CD4-positive, alpha-beta T cell treated with Interleukin-17A for 4 hours (primary cell): ENCODE data around the gene TECPR2.

Experiments used
- DNase-seq: peaks from one replicate; pipeline ENCODE4 v3.0.0-alpha.2; 2020; ENCODE audit warnings: mixed read lengths

The TECPR2 gene

GRCh38 chr14:102430212-102430908 lies 67.6 kb downstream of the TECPR2 start:
- no peak for DNase-seq

DNA sequence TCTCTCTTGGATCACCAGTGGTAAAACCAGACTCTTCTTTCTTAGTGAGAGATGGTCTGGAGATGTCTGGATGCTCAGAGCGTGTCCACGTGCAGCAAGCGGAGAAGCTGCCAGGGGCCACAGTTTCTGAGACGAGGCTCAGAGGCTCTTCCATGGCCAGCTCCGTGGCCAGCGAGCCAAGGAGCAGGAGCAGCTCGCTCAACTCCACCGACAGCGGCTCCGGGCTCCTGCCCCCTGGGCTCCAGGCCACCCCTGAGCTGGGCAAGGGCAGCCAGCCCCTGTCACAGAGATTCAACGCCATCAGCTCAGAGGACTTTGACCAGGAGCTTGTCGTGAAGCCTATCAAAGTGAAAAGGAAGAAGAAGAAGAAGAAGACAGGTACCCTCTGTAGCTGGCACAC lies 69.0 kb downstream of the TECPR2 start:
- DNase-seq: no peak

- no peak for DNase-seq
These were observed 72.0 kb downstream of the TECPR2 start for GRCh38 chr14:102434647-102435175.

DNA sequence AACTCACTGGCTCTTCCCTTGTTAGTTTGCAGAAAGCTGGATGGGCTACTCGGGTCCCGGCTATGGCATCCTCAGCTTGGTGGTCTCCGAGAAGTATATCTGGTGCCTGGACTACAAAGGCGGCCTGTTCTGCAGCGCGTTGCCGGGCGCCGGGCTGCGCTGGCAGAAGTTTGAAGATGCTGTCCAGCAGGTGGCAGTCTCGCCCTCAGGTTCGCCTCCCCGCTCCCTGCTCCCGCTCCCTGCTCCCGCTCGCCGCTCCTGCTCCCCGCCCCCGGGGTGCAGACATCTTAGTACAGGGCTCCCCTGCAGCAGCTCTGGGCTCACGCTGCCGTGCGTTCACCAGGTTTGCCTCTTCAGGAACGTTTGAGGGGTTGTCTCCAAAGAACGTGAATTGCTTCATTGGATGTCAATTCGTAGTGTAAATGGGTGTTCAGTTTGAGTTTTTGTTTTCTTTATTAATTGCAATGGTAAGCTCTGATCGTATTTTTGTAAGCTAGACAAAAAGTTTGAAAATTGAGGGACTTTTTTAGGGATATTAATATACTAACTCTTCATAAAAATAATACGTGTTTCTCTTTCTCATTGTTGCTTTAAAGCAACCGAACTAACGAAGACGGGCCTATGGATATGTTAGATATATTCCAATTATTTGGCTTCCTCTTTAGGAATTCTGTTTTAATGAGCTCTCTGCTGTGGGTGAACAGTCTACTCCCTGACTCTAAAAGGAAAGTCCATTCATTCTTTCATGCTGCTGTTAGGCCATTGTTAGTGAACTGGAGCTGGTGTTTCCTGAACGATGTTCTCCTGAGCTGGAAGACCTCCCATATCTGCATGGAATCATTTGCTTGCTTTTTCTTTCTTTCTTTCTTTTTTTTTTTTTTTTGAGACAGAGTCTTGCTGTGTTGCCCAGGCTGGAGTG lies 75.5 kb downstream of the TECPR2 start:
- peak; percentile 76 for DNase-seq

DNA sequence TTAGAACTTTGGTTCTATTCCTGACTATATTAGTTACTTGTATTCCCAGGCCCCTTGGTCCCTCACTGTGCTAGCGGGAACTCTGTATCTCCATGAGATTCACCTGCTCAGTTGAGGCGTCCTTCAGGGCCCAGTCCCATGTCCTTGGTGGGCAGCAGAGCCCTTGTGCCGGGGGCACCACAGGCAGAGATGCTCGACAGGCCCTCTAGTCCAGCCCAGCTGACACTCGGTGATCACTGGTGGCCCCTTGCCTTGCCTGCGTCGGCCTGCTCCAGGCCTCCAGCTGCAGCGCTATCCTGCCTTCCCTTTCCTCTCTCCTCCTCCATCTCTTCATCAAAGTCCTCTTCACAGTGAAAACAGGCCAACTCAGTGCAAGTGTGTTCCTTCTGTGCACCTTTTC lies 76.8 kb downstream of the TECPR2 start:
- DNase-seq: no peak

GRCh38 chr14:102440392-102440791 lies 77.7 kb downstream of the TECPR2 start:
- DNase-seq: no peak

DNA sequence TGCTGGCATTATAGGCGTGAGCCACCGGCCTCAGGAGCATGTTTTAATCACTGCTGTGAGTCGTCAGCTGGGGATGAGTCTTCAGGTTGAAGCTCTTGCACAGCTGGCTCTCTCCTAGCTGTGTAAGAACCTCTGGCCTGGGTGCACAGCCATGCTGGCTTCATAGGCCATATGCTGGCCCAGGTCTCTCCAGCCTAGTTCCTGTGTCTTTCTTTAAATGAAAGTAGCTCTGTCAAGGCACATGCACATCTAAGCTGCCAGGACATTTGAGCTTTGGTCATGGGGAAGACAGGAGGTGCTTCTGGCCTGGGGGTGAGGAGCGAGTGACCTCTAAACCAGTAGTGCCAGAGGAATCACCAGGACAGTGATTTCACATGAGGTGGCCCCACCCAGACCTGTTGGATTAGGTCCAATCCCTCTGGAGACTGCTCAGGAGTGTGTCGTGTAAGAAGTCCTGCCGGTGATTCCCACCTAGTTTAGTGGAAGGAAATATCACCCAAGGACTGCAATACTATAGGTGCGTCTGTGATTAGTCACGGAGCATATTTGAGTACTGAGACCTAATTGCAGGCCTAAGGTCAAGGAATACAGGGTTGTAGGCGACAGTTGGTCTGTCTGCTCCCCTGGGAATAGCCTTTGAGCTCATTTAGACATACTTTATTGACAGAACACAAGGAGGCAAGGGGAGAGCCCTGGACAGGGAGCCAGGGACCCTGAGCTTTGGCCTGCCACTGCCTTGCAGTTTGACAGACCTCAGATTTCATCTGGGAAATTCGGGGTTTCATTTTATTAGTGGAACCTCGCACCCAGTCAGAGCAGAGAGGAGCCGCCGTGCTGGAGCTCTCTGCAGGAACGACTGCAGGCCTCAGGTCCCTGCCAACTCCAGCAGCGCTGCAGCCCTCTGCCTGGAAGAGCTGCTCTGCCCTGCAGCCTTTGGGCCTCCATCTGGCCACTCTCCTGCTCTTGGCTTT lies 79.8 kb downstream of the TECPR2 start:
- no peak for DNase-seq

DNA sequence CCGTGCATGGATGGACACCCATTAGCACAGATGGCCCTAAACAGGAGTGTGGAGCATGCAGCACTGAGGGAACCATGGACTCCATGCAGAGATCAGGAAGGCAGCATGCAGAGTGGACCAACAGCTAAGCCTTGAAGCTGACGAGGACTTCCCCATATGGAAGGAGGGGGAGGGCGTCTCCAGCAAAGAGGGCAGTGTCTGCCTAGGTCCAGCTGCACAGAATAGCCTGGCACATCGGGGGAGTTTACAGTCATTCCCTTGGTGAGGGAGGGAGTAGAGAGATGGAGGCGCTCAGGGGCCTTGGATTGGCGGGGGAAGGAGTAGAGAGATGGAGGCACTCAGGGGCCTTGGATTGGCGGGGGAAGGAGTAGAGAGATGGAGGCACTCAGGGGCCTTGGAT lies 82.3 kb downstream of the TECPR2 start:
- DNase-seq: no peak

GRCh38 chr14:102445641-102446040 lies 82.9 kb downstream of the TECPR2 start:
- no peak for DNase-seq

- DNase-seq: no peak
These were observed 87.7 kb downstream of the TECPR2 start for GRCh38 chr14:102450206-102451063.

- no peak for DNase-seq
These were observed 88.3 kb downstream of the TECPR2 start for GRCh38 chr14:102451064-102451352.

DNA sequence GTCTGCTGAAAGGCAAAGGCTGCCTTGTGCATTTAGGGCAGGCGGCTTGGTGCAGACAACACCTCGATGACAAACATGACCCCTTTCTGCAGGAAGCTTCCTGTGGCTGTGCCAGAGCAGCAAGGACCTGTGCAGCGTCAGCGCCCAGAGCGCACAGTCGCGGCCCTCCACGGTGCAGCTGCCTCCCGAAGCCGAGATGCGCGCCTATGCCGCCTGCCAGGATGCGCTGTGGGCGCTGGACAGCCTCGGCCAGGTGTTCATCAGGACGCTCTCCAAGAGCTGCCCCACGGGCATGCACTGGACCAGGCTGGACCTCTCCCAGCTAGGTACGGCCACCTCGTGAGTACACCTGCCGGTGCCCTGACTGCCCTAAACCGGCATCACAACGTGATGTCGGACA lies 89.6 kb downstream of the TECPR2 start:
- no peak for DNase-seq

DNA sequence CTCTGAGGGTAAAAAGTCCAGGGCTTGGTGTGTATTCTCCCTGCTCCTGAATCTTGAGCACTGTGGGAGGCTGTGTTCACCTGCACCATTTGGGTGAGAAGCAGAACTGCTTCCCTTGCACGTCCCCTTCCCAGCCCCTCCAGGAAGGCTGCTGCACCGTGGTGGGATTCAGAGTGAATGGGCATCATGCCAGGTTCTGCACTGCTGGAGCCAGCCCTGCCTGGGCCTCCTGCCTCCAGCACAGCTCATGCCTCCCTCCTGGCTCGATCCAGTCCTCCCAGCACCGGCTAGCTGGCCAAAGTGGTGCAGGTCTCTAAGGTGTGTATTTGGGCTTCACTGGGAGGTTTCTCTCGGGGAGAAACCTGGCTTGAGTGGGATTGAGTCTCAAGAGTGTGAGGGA lies 92.0 kb downstream of the TECPR2 start:
- DNase-seq: no peak

DNA sequence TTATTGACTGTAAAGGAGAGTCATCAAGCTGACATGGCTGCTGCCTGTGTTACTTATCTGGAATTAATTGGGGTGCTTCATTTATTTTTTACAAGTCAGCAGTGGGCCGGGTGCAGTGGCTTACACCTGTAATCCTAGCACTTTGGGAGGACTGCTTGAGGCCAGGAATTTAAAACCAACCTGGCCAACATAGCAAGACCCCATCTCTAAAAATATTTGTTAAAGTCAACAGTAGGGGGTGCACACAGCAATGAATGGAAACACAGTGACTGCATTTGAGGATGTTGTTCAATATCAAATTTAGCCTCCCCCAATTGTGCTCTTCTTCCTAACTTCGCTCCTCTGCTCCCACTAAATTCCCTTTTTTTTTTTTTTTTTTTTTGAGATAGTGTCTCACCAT lies 94.8 kb downstream of the TECPR2 start:
- DNase-seq: no peak

DNA sequence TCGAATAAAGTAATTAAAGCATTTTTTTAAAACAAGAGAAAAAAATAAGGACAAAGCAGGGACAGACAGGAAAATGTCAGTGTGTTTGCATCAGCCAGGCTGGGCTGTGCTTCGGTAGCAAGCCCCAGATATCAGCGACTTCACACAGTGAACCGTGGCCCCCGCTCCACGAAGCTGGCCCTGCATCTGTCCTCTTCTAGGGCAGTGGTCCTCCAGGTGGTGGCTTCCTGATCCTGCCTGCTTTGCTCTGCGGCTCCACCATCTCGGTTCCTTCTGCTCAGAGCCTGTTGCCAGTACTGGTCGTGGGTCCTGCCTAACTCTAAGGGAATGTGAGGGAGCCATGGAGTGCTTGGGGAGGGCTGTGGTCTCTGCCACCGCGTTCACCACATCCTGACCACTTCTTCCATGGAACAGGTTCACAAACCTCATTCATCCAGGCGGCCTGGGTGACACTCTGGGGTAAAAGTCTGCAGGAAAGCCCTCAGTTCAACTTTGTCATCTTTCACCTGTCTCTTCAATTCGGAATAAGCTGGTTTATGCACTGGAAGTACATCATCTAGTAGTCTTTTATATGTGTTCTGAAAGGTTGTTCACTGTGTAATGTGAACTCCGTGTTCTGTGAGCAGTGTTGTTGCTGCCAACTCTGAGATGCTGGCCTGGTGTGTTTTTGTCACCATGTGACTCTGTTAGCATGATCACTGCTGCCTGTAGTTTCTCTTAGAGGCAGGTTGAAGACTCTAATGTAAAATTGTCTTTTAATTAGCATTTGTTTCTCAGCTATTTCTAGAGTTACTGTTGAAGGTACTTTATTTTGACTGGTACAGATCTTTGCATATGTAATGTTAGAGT lies 99.0 kb downstream of the TECPR2 start:
- DNase-seq: no peak

DNA sequence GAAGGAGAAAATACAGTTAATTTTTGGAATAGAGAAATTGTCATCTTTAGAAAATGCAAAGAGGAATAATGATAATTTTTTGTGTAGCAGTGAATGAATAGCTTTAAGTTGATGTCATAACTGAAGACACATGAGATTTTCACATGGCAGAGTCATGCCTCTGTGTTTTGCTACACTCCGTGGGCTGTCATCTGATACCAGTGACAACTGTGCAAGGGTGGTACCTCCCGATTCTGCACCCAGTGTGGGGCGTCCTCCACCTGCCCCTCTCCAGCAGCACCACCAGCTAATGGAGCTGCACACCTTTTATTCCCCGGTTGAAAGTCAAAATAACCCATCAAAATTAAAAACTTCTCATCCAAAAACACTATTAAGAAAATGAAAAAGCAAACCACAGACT lies 99.7 kb downstream of the TECPR2 start:
- no peak for DNase-seq

DNA sequence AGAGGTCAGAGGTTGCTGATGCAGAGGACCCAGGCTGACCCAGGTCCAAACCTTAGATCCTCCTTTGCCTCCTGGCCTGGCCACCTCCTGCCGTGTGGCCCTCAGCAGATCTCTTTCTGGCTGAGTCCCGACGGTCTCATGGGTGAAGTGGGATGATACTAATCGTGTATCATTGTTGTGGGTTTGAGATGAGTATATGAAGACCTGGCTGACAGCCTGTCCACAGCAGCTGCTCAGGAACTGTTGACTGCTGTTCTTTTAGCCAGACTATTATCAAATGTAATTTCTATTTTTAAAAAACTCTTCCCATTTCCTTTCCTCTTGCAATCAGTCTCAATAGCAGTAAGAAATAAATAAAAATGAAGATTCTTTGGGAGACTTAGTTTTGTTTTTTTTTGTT lies 101.3 kb downstream of the TECPR2 start:
- DNase-seq: no peak

DNA sequence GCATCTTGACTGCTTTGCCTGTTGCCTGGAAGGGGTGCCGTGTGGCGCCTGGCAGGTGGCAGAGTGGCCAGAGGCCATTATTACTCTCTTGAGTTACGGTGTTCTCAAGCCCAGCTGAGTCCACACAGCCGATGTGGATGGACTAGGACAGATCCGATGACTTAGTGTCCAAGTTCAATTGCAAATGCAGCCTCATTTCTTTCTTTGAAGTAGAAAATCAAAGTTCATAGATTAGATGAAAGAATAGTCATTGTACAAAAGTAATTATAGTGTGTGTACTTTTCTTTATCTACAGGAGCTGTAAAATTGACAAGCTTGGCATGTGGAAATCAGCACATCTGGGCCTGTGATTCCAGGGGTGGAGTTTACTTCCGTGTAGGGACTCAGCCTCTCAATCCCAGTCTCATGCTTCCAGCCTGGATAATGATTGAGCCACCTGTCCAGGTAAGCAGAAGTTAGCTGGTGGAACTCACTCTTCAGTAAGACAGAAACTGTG lies 102.2 kb downstream of the TECPR2 start:
- no peak for DNase-seq

DNA sequence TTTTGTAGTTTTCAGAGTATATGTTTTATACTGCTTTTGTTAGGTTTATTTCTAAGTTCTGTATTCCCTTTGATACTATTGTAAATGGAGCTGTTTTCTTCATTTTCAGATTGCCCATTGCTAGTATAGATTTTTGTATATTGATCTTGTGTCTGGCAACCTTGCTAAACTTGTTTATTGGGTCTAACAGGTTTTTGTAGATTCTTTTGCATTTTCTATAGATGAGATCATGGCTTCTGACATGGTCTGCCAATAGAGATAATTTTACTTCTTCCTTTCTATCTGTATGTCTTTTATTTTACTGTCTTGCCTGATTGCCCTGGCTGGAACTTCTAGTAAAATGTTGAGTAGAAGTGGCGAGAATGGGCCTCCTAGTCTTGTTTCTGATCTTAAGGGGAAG lies 106.5 kb downstream of the TECPR2 start:
- DNase-seq: no peak

DNA sequence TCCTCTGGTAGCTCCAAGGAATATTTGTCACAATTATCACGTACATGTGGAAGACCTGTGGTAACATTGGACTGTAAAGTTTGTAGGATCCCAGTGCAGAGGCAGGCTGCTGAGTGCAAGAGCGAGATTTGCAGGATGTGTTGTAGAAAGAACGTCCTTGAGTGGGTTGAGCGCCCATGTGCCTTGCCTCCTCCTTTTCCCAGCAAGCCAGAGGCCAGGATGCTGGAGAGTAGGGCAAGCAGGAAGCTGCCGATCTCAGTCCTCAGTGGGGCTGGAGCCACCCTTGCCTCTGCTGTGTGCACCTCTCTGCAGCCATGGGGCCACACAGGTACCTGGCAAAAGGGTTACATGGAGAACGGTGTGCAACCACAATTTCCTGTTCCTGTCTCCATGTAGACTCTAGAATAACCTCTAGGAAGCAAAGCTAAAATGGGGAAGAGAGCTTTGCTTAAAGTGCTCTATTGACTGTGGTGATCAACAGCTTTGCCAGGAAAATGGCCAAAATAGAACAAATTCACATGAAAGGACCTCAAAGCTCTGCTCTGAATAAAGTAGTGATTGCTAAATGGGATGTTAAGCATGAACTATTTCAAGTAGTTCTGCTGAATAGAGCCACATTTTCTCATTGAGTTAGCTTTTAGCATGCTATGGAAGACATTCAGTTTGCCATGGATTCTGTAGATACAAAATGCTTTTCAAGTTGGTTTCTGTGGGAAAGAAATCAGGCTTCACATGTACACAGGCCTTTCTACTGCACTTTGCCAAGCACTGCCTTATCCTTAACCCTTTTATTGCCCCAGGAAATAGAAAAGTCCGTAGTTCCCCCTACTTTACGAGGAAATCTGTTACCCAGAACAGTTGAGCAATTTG lies 109.4 kb downstream of the TECPR2 start:
- no peak for DNase-seq
